ENCODE measurements around the gene SFR1.

Gene SFR1, protein sequence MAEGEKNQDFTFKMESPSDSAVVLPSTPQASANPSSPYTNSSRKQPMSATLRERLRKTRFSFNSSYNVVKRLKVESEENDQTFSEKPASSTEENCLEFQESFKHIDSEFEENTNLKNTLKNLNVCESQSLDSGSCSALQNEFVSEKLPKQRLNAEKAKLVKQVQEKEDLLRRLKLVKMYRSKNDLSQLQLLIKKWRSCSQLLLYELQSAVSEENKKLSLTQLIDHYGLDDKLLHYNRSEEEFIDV

DNA sequence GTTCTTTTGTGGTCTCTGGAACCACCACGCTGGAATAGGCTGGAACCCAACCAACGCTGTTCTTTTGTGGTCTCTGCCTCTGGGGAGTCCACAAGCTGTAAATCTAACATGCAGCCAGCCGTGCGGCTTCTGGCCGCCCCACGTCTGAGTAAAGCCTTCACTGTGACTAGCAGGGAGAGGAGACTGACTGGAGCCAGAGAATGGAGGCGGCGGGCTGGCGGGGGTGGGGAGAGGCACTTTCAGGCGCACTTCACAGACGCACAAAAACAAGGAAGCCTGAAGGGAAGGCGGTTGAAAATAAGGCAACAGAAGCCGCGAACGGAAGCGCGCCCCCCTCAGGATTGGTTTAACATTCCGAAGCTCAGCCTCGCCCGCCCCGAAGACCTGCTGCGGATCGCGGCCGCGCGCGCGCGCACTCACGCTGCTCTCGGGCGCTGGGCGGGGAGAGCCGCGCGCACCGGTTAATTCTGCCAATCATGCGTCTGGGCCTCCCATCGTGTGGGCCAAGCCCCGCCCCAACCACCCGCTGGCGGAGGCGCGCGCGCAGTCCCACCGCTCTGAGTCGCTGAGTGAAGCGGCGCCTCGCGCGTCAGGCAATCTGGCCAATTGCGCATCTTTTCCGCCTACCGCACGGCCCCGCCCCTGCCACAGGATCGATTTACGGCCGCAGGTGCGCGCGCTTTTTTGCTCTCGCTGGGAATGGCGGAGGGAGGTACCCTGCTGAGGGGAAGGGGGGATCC is at the start of gene SFR1:
Gene SFR1 (plus strand): TSS at position 687 of the 740 bp plus-strand sequence. CDS start 13 bp downstream, at position 700.
- peak; percentile 98 for DNase-seq (ENCODE audit: low read depth)

GRCh38 chr10:104072786-104073185 is 49.2 kb upstream of the SFR1 start:
- DNase-seq (ENCODE audit: low read depth): no peak

DNA sequence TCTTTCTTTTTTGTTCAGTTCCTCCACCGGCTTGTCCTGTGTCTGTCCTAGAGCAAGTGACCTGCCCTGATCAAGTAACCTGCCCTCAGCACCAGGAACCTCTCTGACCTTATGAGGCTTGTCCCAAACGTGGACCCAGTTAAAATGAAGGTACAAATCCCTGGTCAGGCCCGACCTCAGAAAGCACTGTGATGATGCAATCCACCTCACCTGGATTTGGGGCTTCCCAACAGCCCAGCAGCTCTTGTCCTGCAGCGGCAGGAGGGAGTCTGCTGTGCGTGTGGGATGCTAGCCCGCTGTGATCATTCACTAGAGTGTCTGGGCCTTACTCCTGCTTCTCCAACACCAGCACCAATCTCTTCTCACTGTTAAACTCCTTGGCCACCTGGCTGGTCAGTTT is 47.5 kb upstream of the SFR1 start:
- DNase-seq (ENCODE audit: low read depth): no peak

DNA sequence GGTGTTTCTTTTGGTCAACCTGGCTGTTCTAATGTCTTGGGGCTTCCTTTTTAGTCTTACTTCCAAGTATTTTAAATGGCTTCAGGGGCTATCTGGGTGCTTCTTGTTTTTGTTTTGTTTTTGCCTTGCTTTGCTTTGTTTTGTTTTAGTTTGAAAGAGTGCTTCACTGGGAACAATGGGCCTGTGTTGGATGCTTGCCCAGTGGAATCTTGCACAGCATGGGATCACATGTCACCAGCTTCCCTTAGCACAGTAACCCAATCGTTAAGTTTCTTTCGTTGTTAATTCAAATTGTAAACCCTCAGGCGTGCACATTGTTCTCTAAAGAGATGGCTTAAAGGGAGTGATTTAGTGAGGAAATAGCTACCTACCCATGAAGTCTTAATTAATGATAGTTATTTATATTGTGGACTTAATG is 45.2 kb upstream of the SFR1 start:
- DNase-seq (ENCODE audit: low read depth): no peak

DNA sequence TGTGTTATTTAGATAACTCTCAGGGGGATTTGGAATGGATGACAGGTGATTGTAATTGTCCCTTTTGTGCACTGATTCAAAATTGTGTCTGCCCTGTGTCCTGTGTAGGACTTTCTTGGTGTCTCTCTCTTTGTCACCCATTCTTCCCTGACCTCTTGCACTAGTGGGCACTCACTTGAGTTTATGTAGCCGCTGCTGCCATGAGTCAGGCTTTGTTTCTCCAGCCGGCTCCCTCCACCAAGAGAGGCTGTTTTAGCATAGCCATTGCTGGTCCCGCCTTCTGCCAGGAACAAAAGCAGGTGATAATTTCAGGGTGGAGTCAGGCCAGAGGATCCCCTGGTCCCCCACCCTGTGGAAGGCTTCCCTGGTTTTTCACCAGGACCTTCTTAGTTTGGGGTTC is 44.7 kb upstream of the SFR1 start:
- DNase-seq (ENCODE audit: low read depth): no peak

- DNase-seq (ENCODE audit: low read depth): no peak
These were observed 44.3 kb upstream of the SFR1 start for GRCh38 chr10:104077663-104078151.

- DNase-seq (ENCODE audit: low read depth): no peak
These were observed 41.2 kb upstream of the SFR1 start for GRCh38 chr10:104080762-104081161.

GRCh38 chr10:104081998-104082397 is 40.0 kb upstream of the SFR1 start:
- no peak for DNase-seq (ENCODE audit: low read depth)

DNA sequence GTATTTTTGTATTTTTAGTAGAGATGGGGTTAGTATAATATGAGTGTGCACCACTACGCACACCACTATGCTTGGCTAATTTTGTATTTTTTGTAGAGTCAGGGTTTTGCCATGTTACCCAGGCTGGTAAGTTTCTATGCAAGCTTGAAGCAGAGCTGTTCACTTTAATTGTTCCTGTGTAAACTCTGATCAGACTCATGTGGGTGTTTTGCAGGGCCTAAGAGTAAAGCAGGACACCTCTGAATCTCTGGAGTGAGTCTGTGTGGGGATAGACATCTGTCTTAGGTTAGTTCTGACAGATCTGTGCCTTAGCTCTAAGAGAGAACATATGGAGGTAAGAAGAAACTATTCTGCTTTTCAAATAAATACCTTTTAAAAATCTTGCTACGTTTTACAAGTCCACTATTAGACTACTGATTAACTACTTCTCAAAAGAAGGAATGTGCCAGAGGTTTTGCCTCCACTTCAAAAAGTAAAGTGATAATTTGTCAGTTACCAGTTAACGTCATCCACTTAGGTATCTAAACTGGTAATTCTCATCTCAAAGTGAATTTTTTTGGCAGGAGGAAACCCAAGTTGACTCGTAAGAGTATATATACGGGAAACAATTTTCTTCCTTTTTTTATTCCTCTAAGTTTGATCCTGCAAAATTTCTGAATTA is 37.4 kb upstream of the SFR1 start:
- DNase-seq (ENCODE audit: low read depth): no peak

- DNase-seq (ENCODE audit: low read depth): no peak
These were observed 36.1 kb upstream of the SFR1 start, which contains the start of gene COL17A1 for GRCh38 chr10:104085801-104086400. TSS of gene COL17A1 (minus strand) at chr10:104085880. CDS start at chr10:104080673, 5,207 bp downstream.

- no peak for DNase-seq (ENCODE audit: low read depth)
These were observed 33.7 kb upstream of the SFR1 start for GRCh38 chr10:104088239-104088638.

DNA sequence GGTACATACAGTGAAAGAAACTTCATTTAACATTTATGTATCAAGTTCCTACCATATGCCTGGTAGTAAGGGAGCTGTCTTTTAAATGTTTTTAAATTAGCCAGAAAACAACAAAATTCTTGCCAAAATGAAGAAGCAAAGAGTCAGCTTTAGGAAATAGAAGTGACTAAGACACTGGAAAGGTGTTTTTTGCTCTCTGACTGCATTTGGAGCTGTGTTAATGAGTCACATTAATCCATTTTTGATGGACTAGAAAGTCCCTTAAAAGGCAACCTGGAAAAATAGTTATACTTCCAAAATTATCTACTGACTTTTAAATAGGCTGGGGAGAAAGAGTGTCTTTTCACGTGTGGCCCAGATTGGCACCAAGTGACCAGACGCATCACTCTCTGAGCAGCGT is 32.4 kb upstream of the SFR1 start:
- no peak for DNase-seq (ENCODE audit: low read depth)

GRCh38 chr10:104090611-104091010 is 31.4 kb upstream of the SFR1 start:
- DNase-seq (ENCODE audit: low read depth): no peak

- no peak for DNase-seq (ENCODE audit: low read depth)
These were observed 29.2 kb upstream of the SFR1 start for GRCh38 chr10:104092749-104093148.

- no peak for DNase-seq (ENCODE audit: low read depth)
These were observed 25.3 kb upstream of the SFR1 start for GRCh38 chr10:104096692-104097091.

DNA sequence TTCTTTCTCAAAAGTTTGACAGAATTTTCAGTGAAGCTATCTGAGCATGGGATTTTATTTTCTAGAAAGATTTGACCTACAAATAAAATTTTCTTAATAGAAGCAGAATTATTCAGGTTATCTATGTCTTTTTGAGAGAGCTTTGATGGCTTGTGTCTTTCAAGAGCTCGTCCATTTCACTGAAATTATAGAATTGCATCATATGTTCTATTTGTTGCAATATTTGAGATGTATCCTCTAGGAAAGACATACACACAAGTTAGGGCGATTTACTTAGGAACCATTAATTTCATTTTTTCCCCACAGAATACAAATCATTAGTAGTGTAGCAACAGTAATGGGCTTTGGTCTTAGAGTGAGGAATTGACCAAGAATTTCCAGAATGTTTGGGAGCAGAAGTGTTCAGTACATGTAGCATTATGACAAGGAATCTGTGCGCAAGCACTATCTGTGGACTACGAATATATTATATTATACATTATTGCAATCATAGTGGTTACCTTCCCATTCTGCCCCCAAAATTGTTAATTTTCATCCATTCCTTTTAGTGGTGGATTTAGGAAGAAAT is 23.5 kb upstream of the SFR1 start:
- no peak for DNase-seq (ENCODE audit: low read depth)

DNA sequence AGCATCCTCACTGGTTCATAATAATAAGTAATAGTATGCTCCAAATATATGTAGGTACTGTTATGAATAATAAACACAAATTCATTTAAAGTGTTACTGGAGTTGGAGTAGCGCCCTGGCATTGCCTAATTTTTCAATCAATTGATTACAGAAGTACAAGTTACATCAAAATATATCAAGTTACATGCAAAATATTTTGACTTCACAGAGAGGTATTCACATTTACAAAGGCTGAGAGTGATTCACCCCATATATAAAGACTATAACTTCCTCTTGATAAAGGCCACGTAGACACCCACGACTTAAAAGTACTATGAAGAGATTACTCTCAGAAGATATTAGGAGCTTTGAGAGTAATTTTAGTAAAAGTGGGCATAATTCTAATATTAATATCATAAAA is 22.7 kb upstream of the SFR1 start:
- DNase-seq (ENCODE audit: low read depth): no peak

GRCh38 chr10:104099941-104100340 is 22.0 kb upstream of the SFR1 start:
- no peak for DNase-seq (ENCODE audit: low read depth)

GRCh38 chr10:104100795-104101194 is 21.2 kb upstream of the SFR1 start:
- no peak for DNase-seq (ENCODE audit: low read depth)

DNA sequence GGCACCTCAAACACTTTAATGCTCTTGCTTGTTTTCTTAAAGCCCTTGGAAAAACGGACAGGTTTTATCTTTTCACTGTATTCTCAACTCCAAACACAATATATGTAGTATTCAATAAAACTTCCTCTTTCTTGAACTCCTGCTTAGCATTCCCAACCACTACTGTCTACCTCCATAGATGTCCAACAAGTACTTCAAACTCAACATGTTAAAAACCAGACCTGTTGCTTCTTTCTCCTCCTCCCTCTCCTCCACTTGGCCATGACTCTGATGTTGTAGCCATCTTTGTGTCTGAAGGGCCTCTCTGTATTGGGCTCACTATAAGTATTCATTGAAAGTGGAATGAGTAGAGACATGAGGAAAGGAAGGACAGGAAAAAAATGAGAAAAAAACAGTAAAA is 20.1 kb upstream of the SFR1 start:
- no peak for DNase-seq (ENCODE audit: low read depth)

- DNase-seq (ENCODE audit: low read depth): no peak
These were observed 18.0 kb upstream of the SFR1 start for GRCh38 chr10:104103956-104104355.

- DNase-seq (ENCODE audit: low read depth): no peak
These were observed 17.6 kb upstream of the SFR1 start for GRCh38 chr10:104104418-104104817.
